ENCODE results near the gene NFASC.

DNA sequence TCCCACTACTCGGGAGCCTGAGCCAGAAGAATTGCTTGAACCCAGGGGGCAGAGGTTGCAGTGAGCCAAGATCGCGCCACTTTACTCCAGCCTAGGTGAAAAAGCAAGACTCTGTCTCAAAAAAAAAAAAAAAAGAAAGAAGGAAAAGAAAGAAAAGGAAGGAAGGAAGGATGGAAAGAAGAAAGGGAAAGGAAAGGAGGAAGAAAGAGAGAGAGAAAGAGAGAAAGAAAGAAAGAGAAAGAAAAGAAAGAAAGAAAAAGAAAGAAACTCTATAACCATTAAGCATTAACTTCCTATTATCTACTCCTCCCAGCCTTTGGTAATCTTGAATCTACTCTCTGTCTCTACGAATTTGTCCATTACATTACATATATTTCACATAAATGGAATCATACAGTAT lies 6.9 kb upstream of the NFASC start:
- TF ChIP-seq, protein P1, sequence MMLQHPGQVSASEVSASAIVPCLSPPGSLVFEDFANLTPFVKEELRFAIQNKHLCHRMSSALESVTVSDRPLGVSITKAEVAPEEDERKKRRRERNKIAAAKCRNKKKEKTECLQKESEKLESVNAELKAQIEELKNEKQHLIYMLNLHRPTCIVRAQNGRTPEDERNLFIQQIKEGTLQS (IDR thresholded peaks at IDR 0.05): no peak
- TF ChIP-seq, protein P2, sequence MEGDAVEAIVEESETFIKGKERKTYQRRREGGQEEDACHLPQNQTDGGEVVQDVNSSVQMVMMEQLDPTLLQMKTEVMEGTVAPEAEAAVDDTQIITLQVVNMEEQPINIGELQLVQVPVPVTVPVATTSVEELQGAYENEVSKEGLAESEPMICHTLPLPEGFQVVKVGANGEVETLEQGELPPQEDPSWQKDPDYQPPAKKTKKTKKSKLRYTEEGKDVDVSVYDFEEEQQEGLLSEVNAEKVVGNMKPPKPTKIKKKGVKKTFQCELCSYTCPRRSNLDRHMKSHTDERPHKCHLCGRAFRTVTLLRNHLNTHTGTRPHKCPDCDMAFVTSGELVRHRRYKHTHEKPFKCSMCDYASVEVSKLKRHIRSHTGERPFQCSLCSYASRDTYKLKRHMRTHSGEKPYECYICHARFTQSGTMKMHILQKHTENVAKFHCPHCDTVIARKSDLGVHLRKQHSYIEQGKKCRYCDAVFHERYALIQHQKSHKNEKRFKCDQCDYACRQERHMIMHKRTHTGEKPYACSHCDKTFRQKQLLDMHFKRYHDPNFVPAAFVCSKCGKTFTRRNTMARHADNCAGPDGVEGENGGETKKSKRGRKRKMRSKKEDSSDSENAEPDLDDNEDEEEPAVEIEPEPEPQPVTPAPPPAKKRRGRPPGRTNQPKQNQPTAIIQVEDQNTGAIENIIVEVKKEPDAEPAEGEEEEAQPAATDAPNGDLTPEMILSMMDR (IDR thresholded peaks at IDR 0.05; ENCODE audit: low read depth, low read length, missing input control): no peak
- TF ChIP-seq, protein P3, sequence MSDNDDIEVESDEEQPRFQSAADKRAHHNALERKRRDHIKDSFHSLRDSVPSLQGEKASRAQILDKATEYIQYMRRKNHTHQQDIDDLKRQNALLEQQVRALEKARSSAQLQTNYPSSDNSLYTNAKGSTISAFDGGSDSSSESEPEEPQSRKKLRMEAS (IDR thresholded peaks at IDR 0.05): no peak
- TF ChIP-seq, protein P4, sequence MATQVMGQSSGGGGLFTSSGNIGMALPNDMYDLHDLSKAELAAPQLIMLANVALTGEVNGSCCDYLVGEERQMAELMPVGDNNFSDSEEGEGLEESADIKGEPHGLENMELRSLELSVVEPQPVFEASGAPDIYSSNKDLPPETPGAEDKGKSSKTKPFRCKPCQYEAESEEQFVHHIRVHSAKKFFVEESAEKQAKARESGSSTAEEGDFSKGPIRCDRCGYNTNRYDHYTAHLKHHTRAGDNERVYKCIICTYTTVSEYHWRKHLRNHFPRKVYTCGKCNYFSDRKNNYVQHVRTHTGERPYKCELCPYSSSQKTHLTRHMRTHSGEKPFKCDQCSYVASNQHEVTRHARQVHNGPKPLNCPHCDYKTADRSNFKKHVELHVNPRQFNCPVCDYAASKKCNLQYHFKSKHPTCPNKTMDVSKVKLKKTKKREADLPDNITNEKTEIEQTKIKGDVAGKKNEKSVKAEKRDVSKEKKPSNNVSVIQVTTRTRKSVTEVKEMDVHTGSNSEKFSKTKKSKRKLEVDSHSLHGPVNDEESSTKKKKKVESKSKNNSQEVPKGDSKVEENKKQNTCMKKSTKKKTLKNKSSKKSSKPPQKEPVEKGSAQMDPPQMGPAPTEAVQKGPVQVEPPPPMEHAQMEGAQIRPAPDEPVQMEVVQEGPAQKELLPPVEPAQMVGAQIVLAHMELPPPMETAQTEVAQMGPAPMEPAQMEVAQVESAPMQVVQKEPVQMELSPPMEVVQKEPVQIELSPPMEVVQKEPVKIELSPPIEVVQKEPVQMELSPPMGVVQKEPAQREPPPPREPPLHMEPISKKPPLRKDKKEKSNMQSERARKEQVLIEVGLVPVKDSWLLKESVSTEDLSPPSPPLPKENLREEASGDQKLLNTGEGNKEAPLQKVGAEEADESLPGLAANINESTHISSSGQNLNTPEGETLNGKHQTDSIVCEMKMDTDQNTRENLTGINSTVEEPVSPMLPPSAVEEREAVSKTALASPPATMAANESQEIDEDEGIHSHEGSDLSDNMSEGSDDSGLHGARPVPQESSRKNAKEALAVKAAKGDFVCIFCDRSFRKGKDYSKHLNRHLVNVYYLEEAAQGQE (IDR thresholded peaks at IDR 0.05): no peak
- TF ChIP-seq YY1 (IDR thresholded peaks at IDR 0.05): no peak
- TF ChIP-seq RAD21 (IDR thresholded peaks at IDR 0.05): no peak
- TF ChIP-seq TAF1 (conservative IDR thresholded peaks at IDR 0.05): no peak
- no peak for TF ChIP-seq EGR1 (IDR thresholded peaks at IDR 0.05; ENCODE audit: low read depth in 2 of 2)
